ENCODE measurements around the gene SFXN5. TPM values are rescaled to one million over a fixed set of nuclear protein-coding genes. Genes with fewer than 3 reads are reported as not detected.
"Not testable (repeated sequence)": the region's sequence is repeated elsewhere in the genome, so short reads cannot be mapped to it uniquely, and the experiment has no call there.

The SFXN5 gene
- total RNA-seq, 1 experiment from 2014 or later: 5.1 TPM

DNA sequence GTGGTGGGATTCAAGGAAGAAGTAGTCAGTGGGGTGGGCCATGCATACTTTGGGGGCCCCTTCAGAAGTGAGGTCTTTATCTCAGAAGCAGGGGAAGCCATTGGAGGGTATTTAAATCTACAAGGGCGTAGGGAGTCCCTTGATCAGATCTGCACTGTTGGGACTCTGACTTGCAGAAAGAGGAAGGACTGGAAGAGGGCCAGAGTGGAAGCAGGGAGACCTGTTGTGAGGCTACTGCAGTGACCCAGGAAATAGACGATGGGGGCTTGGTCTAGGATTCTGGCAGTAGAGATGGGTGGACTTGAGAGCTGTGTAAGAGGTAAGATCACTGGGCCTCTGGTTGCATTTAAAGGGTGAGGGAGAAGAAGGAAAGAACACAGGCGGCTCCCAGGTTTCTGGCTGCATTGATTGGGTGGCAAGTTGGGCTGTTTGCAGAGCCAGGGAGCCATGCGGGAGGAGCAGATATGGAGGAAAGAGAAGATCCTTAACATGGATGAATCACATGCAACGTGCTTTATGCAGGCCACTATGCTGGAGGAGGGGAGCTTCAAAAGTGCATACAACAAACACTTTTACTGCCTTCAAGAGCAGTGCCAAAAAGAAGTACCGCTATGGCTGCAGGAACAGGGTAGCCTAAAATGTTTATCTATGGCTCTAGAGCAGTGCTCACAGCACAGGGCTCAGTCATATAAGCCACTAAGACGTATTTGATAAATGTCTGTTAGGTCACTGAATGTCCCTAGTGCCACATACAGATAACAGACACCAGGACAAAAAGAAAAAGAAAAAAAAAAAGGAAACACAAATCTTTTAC, 2.3 kb downstream of the SFXN5 start:
- Histone ChIP-seq H3K27me3 (ENCODE audit: low read length) (no peaks in the 10 kb centered on the region), H2AFZ (ENCODE audit: low read length) (no peak overlapping the region), H3K9ac (ENCODE audit: low read length) (no peak overlapping the region), H3K9me3 (ENCODE audit: low read length) (no peaks in the 10 kb centered on the region), H3K9me2 (replicated peaks; ENCODE audit: insufficient read depth, low read length) (no peaks in the 10 kb centered on the region), H3K79me2 (ENCODE audit: low read length) (no peaks in the 10 kb centered on the region), H3K4me1 (ENCODE audit: low read length) (peaks cover 18% of the 10 kb centered on the region), H3K36me3 (ENCODE audit: insufficient read depth, low read length) (no peaks in the 10 kb centered on the region), H3K4me3 (ENCODE audit: low read length) (no peak overlapping the region), H3K4me2 (ENCODE audit: low read depth, low read length, poor library complexity, severe bottlenecking) (no peak overlapping the region), H4K20me1 (ENCODE audit: insufficient read depth, low read depth, low read length) (no peaks in the 10 kb centered on the region), H3K27ac (ENCODE audit: low read length) (no peak overlapping the region)
- no peak for DNase-seq

DNA sequence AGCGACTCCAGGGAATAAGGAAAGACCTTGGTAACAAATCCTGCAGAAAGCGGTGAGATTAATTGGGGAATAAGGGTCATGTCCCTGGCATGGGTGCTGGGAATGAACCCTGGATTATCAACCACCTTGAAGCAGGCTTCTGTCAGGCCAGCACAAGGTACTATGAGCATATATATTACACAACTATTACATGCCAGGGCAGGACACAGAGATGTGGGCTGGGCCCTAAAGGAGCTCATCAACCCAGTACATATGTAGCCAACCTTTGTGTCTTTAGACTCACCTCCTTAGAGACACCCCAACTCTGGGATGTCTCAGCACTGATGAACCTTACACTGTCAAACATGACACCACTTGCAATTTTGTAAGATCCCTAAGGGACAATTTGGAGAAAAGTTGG, 3.4 kb downstream of the SFXN5 start:
- H3K9ac ChIP-seq (ENCODE audit: low read length): no peak overlapping the region
- no peaks in the 10 kb centered on the region for H3K9me2 ChIP-seq (replicated peaks; ENCODE audit: insufficient read depth, low read length)
- H3K36me3 ChIP-seq (ENCODE audit: insufficient read depth, low read length): no peaks in the 10 kb centered on the region
- DNase-seq: no peak
- H2AFZ ChIP-seq (ENCODE audit: low read length): no peak overlapping the region
- H3K4me1 ChIP-seq (ENCODE audit: low read length): peaks cover 18% of the 10 kb centered on the region
- no peak overlapping the region for H3K4me3 ChIP-seq (ENCODE audit: low read length)
- no peaks in the 10 kb centered on the region for H3K9me3 ChIP-seq (ENCODE audit: low read length)
- H3K4me2 ChIP-seq (ENCODE audit: low read depth, low read length, poor library complexity, severe bottlenecking): no peak overlapping the region
- H4K20me1 ChIP-seq (ENCODE audit: insufficient read depth, low read depth, low read length): no peaks in the 10 kb centered on the region
- no peaks in the 10 kb centered on the region for H3K27me3 ChIP-seq (ENCODE audit: low read length)
- no peaks in the 10 kb centered on the region for H3K79me2 ChIP-seq (ENCODE audit: low read length)
- H3K27ac ChIP-seq (ENCODE audit: low read length): no peak overlapping the region

DNA sequence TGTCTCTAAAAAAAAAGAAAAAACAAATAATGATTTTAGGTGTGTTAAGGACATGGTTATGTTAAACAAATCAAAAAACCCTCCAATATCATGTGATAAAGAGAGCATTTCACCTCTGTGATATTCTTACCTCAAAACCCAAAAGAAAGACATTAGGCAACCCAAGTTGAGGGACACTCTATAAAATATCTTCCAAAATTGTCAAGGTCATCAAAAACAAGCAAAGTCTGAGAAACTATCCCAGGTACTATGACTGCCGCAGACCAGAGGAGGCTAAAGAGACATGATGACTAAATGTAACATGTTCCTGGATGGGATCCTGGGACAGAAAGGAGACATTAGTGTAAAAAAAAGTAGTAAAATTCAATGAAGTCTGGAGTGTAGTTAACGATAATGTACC, 4.5 kb downstream of the SFXN5 start:
- Histone ChIP-seq H3K9ac (ENCODE audit: low read length) (no peak overlapping the region), H3K27ac (ENCODE audit: low read length) (no peak overlapping the region), H3K79me2 (ENCODE audit: low read length) (no peaks in the 10 kb centered on the region), H3K4me3 (ENCODE audit: low read length) (no peak overlapping the region), H3K27me3 (ENCODE audit: low read length) (no peaks in the 10 kb centered on the region), H3K4me1 (ENCODE audit: low read length) (peaks cover 15% of the 10 kb centered on the region), H4K20me1 (ENCODE audit: insufficient read depth, low read depth, low read length) (peaks cover 7% of the 10 kb centered on the region; the same call in 1 of the 2 replicates), H3K9me2 (replicated peaks; ENCODE audit: insufficient read depth, low read length) (no peaks in the 10 kb centered on the region), H3K4me2 (ENCODE audit: low read depth, low read length, poor library complexity, severe bottlenecking) (no peak overlapping the region), H3K36me3 (ENCODE audit: insufficient read depth, low read length) (no peaks in the 10 kb centered on the region), H3K9me3 (ENCODE audit: low read length) (no peaks in the 10 kb centered on the region), H2AFZ (ENCODE audit: low read length) (no peak overlapping the region)
- no peak for DNase-seq

DNA sequence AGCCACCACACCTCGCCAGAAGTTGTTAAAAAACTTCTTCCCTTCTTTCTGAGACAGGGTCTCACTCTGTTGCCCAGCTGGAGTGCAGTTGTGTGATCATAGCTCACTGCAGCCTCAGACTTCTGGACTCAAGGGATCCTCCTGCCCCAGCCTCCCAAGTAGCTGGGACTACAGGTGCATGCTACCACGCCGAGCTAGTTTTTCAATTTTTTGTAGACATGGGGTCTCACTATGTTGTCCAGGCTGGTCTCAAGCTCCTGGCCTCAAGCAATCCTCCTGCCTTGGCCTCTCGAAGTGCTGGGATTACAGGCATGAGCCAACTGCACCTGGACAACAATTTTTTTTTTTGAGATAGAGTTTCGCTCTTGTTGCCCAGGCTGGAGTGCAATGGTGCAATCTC, 6.4 kb downstream of the SFXN5 start:
- not testable (repeated sequence) for H3K79me2 ChIP-seq (ENCODE audit: low read length); H3K4me2 ChIP-seq (ENCODE audit: low read depth, low read length, poor library complexity, severe bottlenecking); H4K20me1 ChIP-seq (ENCODE audit: insufficient read depth, low read depth, low read length)

DNA sequence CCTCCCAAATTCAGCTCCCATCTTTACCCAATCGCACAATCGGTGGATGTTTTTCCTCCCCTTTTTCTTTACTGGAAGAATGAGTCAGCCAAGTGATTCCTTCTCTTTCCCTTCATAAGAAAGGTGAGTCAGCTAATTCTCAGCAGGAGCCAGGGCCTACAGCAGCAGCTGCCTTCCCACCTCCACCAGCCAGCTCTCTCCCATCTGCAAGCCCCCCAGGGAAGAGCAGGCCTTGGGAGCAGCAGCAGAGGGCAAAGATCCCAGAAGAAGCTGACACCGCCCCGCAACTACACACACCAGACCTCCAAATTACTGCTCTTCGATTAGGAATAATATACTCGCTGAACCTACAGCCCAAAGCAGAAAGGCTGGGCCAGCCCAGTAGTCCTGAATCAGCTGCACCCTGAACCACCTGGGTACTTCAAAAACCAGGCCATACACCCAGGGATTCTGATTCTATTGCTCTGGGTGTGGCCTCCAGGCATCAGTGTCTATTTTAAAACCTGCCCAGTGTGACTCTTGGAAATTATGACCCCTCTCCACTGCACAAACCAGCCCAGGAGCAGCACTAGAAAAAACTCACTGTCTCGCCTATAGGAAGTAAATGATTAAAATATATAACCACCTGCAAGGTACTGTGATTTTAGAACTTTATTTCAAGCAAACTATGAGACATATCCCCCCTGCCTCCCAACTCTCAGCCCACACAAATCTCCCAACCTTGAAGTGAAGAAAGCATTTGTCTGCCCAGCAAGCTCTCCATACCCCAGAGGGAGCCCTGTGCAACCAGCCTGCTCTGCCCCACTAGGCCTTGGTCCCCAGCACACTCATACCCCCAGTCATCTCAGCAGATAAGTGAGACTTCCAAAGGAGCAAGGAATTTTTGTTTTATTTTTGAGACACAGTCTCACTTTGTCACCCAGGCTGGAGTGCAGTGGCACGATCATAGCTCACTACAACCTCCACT, 7.3 kb downstream of the SFXN5 start:
- H3K9ac ChIP-seq (ENCODE audit: low read length): no peak overlapping the region
- H3K4me3 ChIP-seq (ENCODE audit: low read length): no peak overlapping the region
- H2AFZ ChIP-seq (ENCODE audit: low read length): no peak overlapping the region
- H3K9me3 ChIP-seq (ENCODE audit: low read length): no peaks in the 10 kb centered on the region
- peaks cover 7% of the 10 kb centered on the region; the same call in 1 of the 2 replicates for H4K20me1 ChIP-seq (ENCODE audit: insufficient read depth, low read depth, low read length)
- no peaks in the 10 kb centered on the region for H3K36me3 ChIP-seq (ENCODE audit: insufficient read depth, low read length)
- no peaks in the 10 kb centered on the region for H3K9me2 ChIP-seq (replicated peaks; ENCODE audit: insufficient read depth, low read length)
- no peaks in the 10 kb centered on the region for H3K27me3 ChIP-seq (ENCODE audit: low read length)
- no peak for DNase-seq
- no peak overlapping the region for H3K27ac ChIP-seq (ENCODE audit: low read length)
- H3K4me2 ChIP-seq (ENCODE audit: low read depth, low read length, poor library complexity, severe bottlenecking): no peak overlapping the region
- no peaks in the 10 kb centered on the region for H3K79me2 ChIP-seq (ENCODE audit: low read length)
- no peaks in the 10 kb centered on the region for H3K4me1 ChIP-seq (ENCODE audit: low read length)

More for the DNA sequence above, 6.4 kb downstream of the SFXN5 start:
- H3K9me3 ChIP-seq (ENCODE audit: low read length); H3K4me1 ChIP-seq (ENCODE audit: low read length); H3K36me3 ChIP-seq (ENCODE audit: insufficient read depth, low read length); H3K27ac ChIP-seq (ENCODE audit: low read length); H3K9me2 ChIP-seq (replicated peaks; ENCODE audit: insufficient read depth, low read length); H2AFZ ChIP-seq (ENCODE audit: low read length); H3K27me3 ChIP-seq (ENCODE audit: low read length); DNase-seq; H3K4me3 ChIP-seq (ENCODE audit: low read length); H3K9ac ChIP-seq (ENCODE audit: low read length): not testable (repeated sequence)

DNA sequence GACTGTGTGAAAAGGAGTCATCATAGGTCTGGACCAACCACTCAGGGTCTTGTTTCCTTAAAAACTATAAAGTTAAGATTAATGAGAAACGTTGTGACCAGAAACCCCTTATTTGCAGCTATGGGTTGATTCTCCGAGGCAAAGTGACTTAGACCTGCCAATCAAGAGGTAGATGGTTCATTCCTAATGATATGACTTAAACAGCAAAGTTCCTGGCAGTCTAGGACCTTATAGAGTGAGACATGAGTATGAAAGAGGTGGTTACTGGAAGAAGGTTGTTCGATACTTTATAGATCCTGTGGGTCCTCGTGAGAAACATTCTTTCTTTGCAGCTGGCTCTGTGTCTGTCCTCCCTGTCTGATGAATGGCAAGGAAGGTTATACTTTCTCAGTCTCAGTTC, 8.0 kb downstream of the SFXN5 start:
- no peaks in the 10 kb centered on the region for H3K9me2 ChIP-seq (replicated peaks; ENCODE audit: insufficient read depth, low read length)
- H3K27ac ChIP-seq (ENCODE audit: low read length): no peak overlapping the region
- H3K79me2 ChIP-seq (ENCODE audit: low read length): no peaks in the 10 kb centered on the region
- H3K27me3 ChIP-seq (ENCODE audit: low read length): no peaks in the 10 kb centered on the region
- no peak overlapping the region for H3K4me2 ChIP-seq (ENCODE audit: low read depth, low read length, poor library complexity, severe bottlenecking)
- no peak overlapping the region for H2AFZ ChIP-seq (ENCODE audit: low read length)
- no peaks in the 10 kb centered on the region for H3K4me1 ChIP-seq (ENCODE audit: low read length)
- peaks cover 7% of the 10 kb centered on the region; the same call in 1 of the 2 replicates for H4K20me1 ChIP-seq (ENCODE audit: insufficient read depth, low read depth, low read length)
- no peaks in the 10 kb centered on the region for H3K9me3 ChIP-seq (ENCODE audit: low read length)
- no peaks in the 10 kb centered on the region for H3K36me3 ChIP-seq (ENCODE audit: insufficient read depth, low read length)
- no peak overlapping the region for H3K9ac ChIP-seq (ENCODE audit: low read length)
- H3K4me3 ChIP-seq (ENCODE audit: low read length): no peak overlapping the region
- no peak for DNase-seq

DNA sequence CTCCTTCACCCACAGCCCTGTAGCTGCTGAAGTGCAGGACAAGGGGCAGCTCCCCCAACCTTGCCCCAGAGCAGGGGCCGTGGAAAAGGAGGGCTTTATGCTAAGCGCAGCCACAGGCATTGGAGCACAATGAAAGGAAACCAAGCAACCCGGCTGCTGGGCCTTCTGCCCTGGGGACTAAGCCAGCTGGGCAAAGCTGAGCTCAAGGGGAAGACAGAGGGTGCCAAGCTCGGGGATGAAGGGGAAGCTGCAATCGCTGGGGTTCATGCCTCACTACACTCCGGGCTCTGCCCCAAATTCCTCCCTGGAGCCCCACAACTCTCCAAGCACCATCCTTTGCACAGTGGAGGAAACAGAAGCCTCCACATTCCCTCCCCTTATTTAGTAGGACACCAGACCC, 12.4 kb downstream of the SFXN5 start:
- Histone ChIP-seq H2AFZ (ENCODE audit: low read length) (no peak overlapping the region), H3K4me1 (ENCODE audit: low read length) (no peaks in the 10 kb centered on the region), H3K9me3 (ENCODE audit: low read length) (no peaks in the 10 kb centered on the region; the same call in 1 of the 2 replicates), H3K36me3 (ENCODE audit: insufficient read depth, low read length) (no peaks in the 10 kb centered on the region), H3K27me3 (ENCODE audit: low read length) (0 out of 2 replicates have a peak, but pooled peaks cover 2% of the 10 kb centered on the region), H3K9ac (ENCODE audit: low read length) (no peak overlapping the region), H3K4me3 (ENCODE audit: low read length) (no peak overlapping the region), H3K4me2 (ENCODE audit: low read depth, low read length, poor library complexity, severe bottlenecking) (no peak overlapping the region), H4K20me1 (ENCODE audit: insufficient read depth, low read depth, low read length) (peaks cover 7% of the 10 kb centered on the region; the same call in 1 of the 2 replicates), H3K79me2 (ENCODE audit: low read length) (no peaks in the 10 kb centered on the region), H3K9me2 (replicated peaks; ENCODE audit: insufficient read depth, low read length) (no peaks in the 10 kb centered on the region), H3K27ac (ENCODE audit: low read length) (no peak overlapping the region)
- no peak for DNase-seq

DNA sequence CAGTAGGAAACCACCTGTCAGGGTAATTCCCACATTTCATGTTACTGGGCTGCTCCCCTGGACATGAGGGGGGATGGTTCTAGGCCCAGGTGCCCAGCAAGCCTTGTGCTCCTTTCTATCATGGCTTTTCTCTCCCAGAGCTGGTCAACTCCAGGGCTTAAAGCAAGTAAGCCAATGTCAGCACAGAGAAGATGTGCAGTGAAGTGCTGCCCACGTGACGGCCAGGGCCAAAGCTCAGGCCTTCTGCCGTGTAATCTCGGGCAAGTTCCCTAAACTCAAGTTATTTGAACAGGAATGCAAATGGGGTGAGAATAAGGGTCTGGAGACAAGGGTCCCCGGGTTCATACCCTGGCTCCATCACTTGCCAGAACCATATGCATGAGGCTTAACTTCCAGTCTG, 16.5 kb downstream of the SFXN5 start:
- Histone ChIP-seq H3K4me1 (ENCODE audit: low read length) (no peaks in the 10 kb centered on the region), H3K79me2 (ENCODE audit: low read length) (no peaks in the 10 kb centered on the region), H3K4me3 (ENCODE audit: low read length) (no peak overlapping the region), H3K27ac (ENCODE audit: low read length) (no peak overlapping the region), H3K9ac (ENCODE audit: low read length) (no peak overlapping the region), H3K36me3 (ENCODE audit: insufficient read depth, low read length) (no peaks in the 10 kb centered on the region), H2AFZ (ENCODE audit: low read length) (no peak overlapping the region), H3K9me3 (ENCODE audit: low read length) (no peaks in the 10 kb centered on the region; the same call in 1 of the 2 replicates), H4K20me1 (ENCODE audit: insufficient read depth, low read depth, low read length) (no peaks in the 10 kb centered on the region), H3K27me3 (ENCODE audit: low read length) (0 out of 2 replicates have a peak, but pooled peaks cover 2% of the 10 kb centered on the region), H3K9me2 (replicated peaks; ENCODE audit: insufficient read depth, low read length) (no peaks in the 10 kb centered on the region), H3K4me2 (ENCODE audit: low read depth, low read length, poor library complexity, severe bottlenecking) (no peak overlapping the region)
- no peak for DNase-seq

Measured in Karpas-422 (cell line).